Keratinocyte (primary cell): ENCODE data around the gene BRI3BP. TPM values are rescaled to one million over a fixed set of nuclear protein-coding genes. Genes with fewer than 3 reads are reported as not detected.

ENCODE experiments used
- DNase-seq: peaks from one replicate; pipeline ENCODE4 v3.0.0-alpha.2; 2011; ENCODE audit warnings: low read depth, missing footprints, low spot score
- FAIRE-seq: peaks from 2 replicates; lab custom pipeline; 2011; peaks lifted over from hg19 to GRCh38; lab: Jason Lieb, UNC
- H2AFZ ChIP-seq: 2 replicates; pipeline ENCODE4 v1.6.0; 2012; ENCODE audit warnings: low read length, control low read depth, inconsistent platforms; ENCODE audit not compliant: control insufficient read depth
- H3K27ac ChIP-seq: 2 replicates; pipeline ENCODE4 v1.5.1; 2011; ENCODE audit warnings: low read length; ENCODE audit not compliant: control insufficient read depth, insufficient read depth
- H3K27me3 ChIP-seq: 3 replicates; pipeline ENCODE4 v1.6.0; 2011; ENCODE audit warnings: low read length; ENCODE audit not compliant: control insufficient read depth, insufficient read depth; ENCODE audit errors: extremely low read depth
- H3K36me3 ChIP-seq, 2 experiments: 2 replicates in 1 of 2; 3 replicates in 1 of 2; pipeline ENCODE4 v1.5.1; 2011; ENCODE audit warnings: low read length in 2 of 2, mild to moderate bottlenecking in 1 of 2; ENCODE audit not compliant: control insufficient read depth in 2 of 2, insufficient read depth in 2 of 2; ENCODE audit errors: extremely low read depth in 1 of 2
- H3K4me1 ChIP-seq: 3 replicates; pipeline ENCODE4 v1.5.1; 2011; ENCODE audit warnings: low read length; ENCODE audit not compliant: control insufficient read depth, insufficient read depth; ENCODE audit errors: extremely low read depth
- H3K4me2 ChIP-seq: 3 replicates; pipeline ENCODE4 v1.6.0; 2011; ENCODE audit warnings: low read depth, low read length; ENCODE audit not compliant: control insufficient read depth, insufficient read depth; ENCODE audit errors: extremely low read depth
- H3K4me3 ChIP-seq, 3 experiments: fragments of 200-600 bp in 1 of 3; sonication (generic) in 1 of 3; 2 replicates in 2 of 3; 3 replicates in 1 of 3; pipeline ENCODE4 v1.5.1; 2011 to 2016; ENCODE audit warnings: low read length in 3 of 3, mild to moderate bottlenecking in 3 of 3, control low read depth in 2 of 3, inconsistent platforms in 1 of 3, low read depth in 1 of 3, mixed read lengths in 1 of 3, mixed run types in 1 of 3, moderate library complexity in 1 of 3; ENCODE audit not compliant: control insufficient read depth in 2 of 3, insufficient read depth in 2 of 3; ENCODE audit errors: extremely low read depth in 1 of 3
- H3K79me2 ChIP-seq: 2 replicates; pipeline ENCODE4 v1.6.0; 2012; ENCODE audit warnings: low read length; ENCODE audit not compliant: control insufficient read depth, insufficient read depth
- H3K9ac ChIP-seq: 3 replicates; pipeline ENCODE4 v1.6.0; 2011; ENCODE audit warnings: low read length; ENCODE audit not compliant: control insufficient read depth, insufficient read depth; ENCODE audit errors: extremely low read depth
- H3K9me1 ChIP-seq: 3 replicates; pipeline ENCODE4 v1.6.0; 2011; ENCODE audit warnings: low read length; ENCODE audit not compliant: control insufficient read depth, insufficient read depth; ENCODE audit errors: extremely low read depth
- H3K9me3 ChIP-seq: 2 replicates; pipeline ENCODE4 v1.5.1; 2012; ENCODE audit warnings: low read depth, low read length; ENCODE audit not compliant: control insufficient read depth
- H4K20me1 ChIP-seq: 3 replicates; pipeline ENCODE4 v1.6.0; 2011; ENCODE audit warnings: low read length; ENCODE audit not compliant: control insufficient read depth, insufficient read depth; ENCODE audit errors: extremely low read depth
- EZH2 ChIP-seq: IDR thresholded peaks from one replicate; pipeline ENCODE4 v1.6.1; 2012; ENCODE audit warnings: inconsistent platforms, mild to moderate bottlenecking, low read length, moderate library complexity
- dilution Hi-C: fragments of 300-500 bp; cut with MboI; formaldehyde crosslinking; loops from one replicate; pipeline ENCODE4 v1.7.0; 2020; ENCODE audit warnings: low sequenced_read_pairs; ENCODE audit not compliant: extremely low pct_ligation_motif_present
- polyA plus RNA-seq, 5 experiments: library from polyadenylated mRNA; depleted of rRNA in 3 of 5; stranded (reverse) in 3 of 5; stranded (forward) in 1 of 5; unstranded in 1 of 5; fragments of >200 nt; gene quantifications; 1 replicate in 1 of 5; 2 replicates in 3 of 5; 3 replicates in 1 of 5; pipeline versions ENCODE4 v1.2.1 to v1.2.3, GENCODE V29; 2011 to 2012; ENCODE audit warnings: missing spikeins in 2 of 5, low read depth in 1 of 5, low replicate concordance in 1 of 5
- TF ChIP-seq, protein P1 (sequence below), 3 experiments: IDR thresholded peaks in 1 of 3; conservative IDR thresholded peaks in 1 of 3; optimal IDR thresholded peaks in 1 of 3; 2 replicates in 2 of 3; 3 replicates in 1 of 3; pipeline versions ENCODE3 to v1.5.1; 2011; ENCODE audit warnings: low read length in 3 of 3, mild to moderate bottlenecking in 3 of 3, moderate library complexity in 2 of 3, control low read depth in 1 of 3, inconsistent platforms in 1 of 3; ENCODE audit not compliant: insufficient read depth in 2 of 3; ENCODE audit errors: extremely low read depth in 1 of 3

Gene BRI3BP
- polyA plus RNA-seq, 1 donor (not counting 4 experiments of a cell fraction or from before 2014, with no cell fraction given), result 11.6 TPM

GRCh38 chr12:125021096-125021495, 27.7 kb downstream of the BRI3BP start:
- TF ChIP-seq, protein P1, sequence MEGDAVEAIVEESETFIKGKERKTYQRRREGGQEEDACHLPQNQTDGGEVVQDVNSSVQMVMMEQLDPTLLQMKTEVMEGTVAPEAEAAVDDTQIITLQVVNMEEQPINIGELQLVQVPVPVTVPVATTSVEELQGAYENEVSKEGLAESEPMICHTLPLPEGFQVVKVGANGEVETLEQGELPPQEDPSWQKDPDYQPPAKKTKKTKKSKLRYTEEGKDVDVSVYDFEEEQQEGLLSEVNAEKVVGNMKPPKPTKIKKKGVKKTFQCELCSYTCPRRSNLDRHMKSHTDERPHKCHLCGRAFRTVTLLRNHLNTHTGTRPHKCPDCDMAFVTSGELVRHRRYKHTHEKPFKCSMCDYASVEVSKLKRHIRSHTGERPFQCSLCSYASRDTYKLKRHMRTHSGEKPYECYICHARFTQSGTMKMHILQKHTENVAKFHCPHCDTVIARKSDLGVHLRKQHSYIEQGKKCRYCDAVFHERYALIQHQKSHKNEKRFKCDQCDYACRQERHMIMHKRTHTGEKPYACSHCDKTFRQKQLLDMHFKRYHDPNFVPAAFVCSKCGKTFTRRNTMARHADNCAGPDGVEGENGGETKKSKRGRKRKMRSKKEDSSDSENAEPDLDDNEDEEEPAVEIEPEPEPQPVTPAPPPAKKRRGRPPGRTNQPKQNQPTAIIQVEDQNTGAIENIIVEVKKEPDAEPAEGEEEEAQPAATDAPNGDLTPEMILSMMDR (optimal IDR thresholded peaks at IDR 0.05 in 1 of 3, IDR thresholded peaks at IDR 0.05 in 1 of 3, conservative IDR thresholded peaks at IDR 0.05 in 1 of 3; ENCODE audit: extremely low read depth in 1 of 3, insufficient read depth in 2 of 3, low read length in 3 of 3), result no peak
- no peak for TF ChIP-seq EZH2
- Histone ChIP-seq H3K9me3 (no peaks in the 10 kb centered on the region), H3K4me3 (no peak overlapping the region), H4K20me1 (no peaks in the 10 kb centered on the region), H3K27ac (no peak overlapping the region), H3K4me2 (no peak overlapping the region), H2AFZ (no peak overlapping the region), H3K9me1 (no peaks in the 10 kb centered on the region), H3K9ac (no peak overlapping the region), H3K27me3 (no peaks in the 10 kb centered on the region), H3K79me2 (no peaks in the 10 kb centered on the region), H3K36me3 (peaks cover 2 to 3% of the 10 kb centered on the region in 2 experiments), H3K4me1 (no peaks in the 10 kb centered on the region)
- dilution Hi-C loops, result no loop called here
- FAIRE-seq (no peak), DNase-seq (no peak)

DNA sequence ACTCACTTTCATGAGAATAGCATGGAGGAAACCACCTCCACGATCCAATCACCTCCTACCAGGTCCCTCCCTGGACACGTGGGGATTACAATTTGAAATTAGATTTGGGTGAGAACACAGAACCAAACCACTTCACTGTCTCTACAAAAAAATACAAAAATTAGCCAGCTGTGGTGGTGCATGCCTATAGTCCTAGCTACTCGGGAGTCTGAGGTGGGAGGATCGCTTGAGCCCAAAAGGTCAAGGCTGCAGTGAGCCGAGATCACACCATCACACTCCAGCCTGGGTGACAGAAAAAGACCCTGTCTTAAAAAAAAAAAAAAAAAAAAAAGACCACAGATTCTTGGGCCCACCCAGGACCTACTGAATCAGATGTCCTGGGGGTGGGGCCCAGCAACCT, 28.3 kb downstream of the BRI3BP start:
- no peaks in the 10 kb centered on the region for H3K9me1 ChIP-seq
- FAIRE-seq (no peak), DNase-seq (no peak)
- H3K4me1 ChIP-seq, result no peaks in the 10 kb centered on the region
- no peak overlapping the region for H2AFZ ChIP-seq
- no peak for TF ChIP-seq EZH2
- TF ChIP-seq, protein P1 (optimal IDR thresholded peaks at IDR 0.05 in 1 of 3, IDR thresholded peaks at IDR 0.05 in 1 of 3, conservative IDR thresholded peaks at IDR 0.05 in 1 of 3; ENCODE audit: extremely low read depth in 1 of 3, insufficient read depth in 2 of 3, low read length in 3 of 3), result no peak
- H3K27me3 ChIP-seq, result no peaks in the 10 kb centered on the region
- H3K9me3 ChIP-seq, result no peaks in the 10 kb centered on the region
- peaks cover 2 to 3% of the 10 kb centered on the region in 2 experiments for H3K36me3 ChIP-seq
- dilution Hi-C loops, result no loop called here
- H3K9ac ChIP-seq, result no peak overlapping the region
- no peak overlapping the region for H3K4me3 ChIP-seq
- H3K79me2 ChIP-seq, result no peaks in the 10 kb centered on the region
- H4K20me1 ChIP-seq, result no peaks in the 10 kb centered on the region
- no peak overlapping the region for H3K4me2 ChIP-seq
- no peak overlapping the region for H3K27ac ChIP-seq
